Skeletal muscle cell (primary cell): Measurements from ENCODE around the gene ACOT6.
"Not testable (repeated sequence)": the region's sequence is repeated elsewhere in the genome, so short reads cannot be mapped to it uniquely, and the experiment has no call there.

ENCODE experiments used
- DNase-seq: peaks from one replicate; pipeline ENCODE4 v3.0.0-alpha.2; 2010; ENCODE audit warnings: low read depth
- H3K4me3 ChIP-seq: 2 replicates; pipeline ENCODE4 v1.5.1; 2011; ENCODE audit warnings: low read depth, mild to moderate bottlenecking, control low read depth, low read length, moderate library complexity

Gene ACOT6

DNA sequence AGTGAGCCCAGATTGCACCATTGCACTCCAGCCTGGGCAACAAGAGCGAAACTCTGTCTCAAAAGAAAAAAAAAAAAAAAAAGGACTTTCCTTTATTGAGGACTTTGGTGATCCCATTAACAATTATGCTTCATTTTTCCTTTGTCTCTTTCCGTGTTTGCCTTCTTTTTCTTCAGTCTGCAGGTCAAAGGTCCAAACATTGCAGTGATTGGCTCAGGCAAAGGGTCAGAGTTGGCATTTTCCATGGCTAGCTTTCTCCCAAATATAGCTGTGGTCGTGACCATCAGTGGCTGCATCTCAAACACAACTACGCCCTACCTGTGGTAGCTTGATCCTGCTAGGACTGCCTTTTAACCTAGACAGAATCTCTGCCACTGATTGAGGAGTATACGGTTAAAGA lies 25.5 kb downstream of the ACOT6 start:
- no peak for DNase-seq

DNA sequence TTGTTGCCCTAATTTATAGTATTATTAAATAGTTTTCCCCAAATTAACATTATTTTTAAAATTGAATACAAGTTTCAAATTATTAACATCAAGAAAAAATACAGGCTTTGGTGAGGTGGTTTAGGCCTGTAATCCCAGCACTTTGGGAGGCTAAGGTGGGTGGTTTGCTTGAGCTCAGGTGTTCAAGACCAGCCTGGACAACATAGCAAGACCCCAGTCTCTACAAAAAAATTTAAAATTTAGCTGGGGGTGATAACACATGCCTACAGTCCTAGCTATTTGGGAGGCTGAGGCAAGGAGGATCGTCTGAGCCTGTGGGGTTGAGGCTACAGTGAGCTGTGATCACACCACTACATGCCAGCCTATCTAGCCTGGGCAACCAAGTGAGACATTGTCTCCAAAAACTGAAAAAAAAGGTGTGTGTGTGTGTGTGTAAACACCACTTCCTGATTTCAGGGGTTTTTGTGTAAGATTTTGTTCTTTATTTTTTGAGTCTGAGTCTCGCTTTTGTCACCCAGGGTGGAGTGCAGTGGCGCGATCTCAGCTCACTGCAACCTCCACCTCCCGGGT lies 28.6 kb downstream of the ACOT6 start:
- no peak for DNase-seq
- H3K4me3 ChIP-seq: no peak overlapping the region

More for the DNA sequence above, 25.5 kb downstream of the ACOT6 start:
- no peak overlapping the region for H3K4me3 ChIP-seq

DNA sequence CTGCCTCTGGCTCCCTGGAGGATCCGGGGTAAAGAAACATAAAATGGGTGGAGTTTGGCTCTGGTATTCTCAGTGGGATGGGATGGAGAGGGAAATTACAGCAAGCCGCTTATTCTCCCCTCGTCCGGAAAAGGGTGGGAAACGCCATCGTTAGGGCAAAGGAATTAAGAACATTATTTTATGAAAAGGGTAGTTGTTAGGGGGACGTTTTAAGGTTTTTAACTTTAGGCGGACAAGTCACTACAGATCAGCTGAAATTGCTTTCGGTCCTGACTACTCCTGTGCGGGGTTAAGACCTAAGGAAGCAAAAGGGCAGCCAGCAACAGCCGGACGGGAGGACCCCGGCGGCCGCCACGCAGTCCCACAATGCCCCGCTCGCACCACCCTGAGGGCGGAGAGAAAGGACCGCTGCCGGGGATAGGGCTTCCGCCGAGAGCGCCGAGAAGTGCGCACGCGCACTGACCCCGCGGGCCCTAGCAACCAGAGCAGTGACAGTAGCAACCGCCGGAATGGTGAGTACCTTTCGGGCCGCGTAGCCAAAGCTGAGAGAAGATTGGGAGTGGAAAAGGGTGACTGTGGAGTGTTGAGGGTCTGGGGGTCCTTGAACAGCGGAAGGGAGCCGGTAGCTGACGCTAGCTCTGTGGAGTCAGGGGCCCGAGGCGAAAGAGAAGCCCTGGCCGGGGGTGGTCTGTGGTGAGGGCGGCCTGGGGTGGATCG lies 32.4 kb downstream of the ACOT6 start, which contains the start of gene DNAL1:
Gene DNAL1, plus strand, starts transcription at position 456 of the 717 bp plus-strand sequence. Its CDS starts 54 bp downstream, at position 510.
- DNase-seq: peak; percentile 64
- H3K4me3 ChIP-seq: peak within 1 kb of the TSS; percentile 96

DNA sequence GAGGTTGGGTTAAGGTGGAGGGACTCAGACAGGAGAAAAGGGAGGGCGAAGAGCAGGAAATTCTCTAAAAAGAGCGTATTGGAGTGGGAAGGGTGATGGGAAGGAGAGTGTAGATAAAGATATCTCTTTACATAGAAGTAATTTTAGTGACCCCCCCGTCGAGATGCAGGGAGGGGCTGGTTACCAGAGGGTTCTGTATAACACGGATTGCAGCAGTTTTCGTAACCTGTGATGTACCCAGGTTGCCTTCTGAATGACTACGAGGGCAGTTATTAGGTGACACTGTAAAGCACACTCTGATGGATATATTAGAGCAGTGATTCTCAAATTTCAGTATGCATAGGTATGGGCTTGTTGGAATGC lies 32.9 kb downstream of the ACOT6 start:
- H3K4me3 ChIP-seq: peak overlapping the region; percentile 96
- DNase-seq: no peak

DNA sequence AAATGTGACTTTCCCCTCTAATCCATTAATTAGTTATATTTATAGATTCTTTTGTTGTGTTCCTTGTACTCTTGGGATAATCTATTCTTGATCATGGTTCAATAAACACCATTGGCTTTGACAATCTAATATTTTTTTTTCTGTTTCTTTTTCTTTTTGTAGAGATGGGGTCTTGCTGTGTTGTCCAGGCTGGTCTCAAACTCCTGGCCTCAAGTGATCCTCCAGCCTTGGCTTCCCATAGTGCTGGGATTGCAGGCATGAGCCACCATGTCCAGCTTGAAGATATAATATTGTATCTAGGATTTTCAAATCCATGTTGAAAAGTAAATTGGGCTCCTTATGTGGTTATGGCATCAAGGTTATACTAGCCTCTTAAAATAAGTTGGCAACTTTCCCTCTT lies 38.7 kb downstream of the ACOT6 start:
- DNase-seq: no peak
- no peak overlapping the region for H3K4me3 ChIP-seq

DNA sequence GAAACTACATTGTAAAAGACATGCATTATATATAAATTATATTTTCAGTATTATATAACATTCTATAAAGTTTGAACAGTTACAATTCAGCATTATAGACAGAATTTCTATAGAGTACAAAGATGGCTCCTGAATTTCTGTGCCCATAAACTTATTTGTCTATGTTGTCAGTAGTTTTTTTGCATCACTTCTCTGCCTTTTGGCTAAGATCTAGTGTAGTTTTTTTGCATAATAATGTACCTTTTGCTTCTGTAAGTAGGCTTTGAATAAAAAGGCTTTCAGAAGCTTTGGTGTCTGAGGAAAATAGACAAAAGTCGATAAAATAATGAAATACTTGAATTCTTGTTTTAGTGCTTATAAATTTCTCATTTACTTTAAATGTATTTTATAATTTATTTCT lies 43.5 kb downstream of the ACOT6 start:
- no peak for DNase-seq
- no peak overlapping the region for H3K4me3 ChIP-seq

DNA sequence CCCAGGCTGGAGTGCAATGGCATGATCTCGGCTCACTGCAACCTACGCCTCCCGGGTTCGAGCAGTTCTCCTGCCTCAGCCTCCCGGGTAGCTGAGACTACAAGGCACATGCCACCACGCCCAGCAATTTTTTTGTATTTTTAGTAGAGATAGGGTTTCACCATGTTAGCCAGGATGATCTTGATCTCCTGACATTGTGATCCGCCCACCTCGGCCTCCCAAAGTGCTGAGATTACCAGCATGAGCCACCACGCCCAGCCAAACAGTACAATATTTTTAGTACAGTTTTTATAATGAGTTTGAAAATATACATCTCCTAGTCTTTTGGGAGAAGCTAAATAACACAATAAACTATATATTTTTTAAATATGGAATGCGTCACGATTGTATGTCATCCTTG lies 46.9 kb downstream of the ACOT6 start:
- not testable (repeated sequence) for DNase-seq, H3K4me3 ChIP-seq

DNA sequence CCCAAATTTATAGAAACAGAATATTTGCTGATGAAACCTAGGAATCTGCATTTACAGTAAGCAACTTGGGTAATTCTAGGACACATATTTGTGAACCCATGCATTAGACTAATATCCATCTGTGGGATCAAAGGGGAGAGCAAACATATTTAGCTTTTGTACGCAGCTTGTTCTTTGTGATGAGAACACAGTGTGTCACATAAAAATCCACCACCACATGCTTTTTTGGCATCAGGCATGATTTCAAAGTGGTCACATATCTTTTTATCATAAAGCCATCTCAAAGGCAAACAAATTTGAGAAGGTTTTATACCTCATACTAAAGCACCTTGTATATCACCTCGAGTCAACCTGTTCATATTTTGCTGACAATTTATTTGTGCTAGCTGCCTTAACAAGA lies 48.2 kb downstream of the ACOT6 start:
- no peak overlapping the region for H3K4me3 ChIP-seq
- DNase-seq: no peak

DNA sequence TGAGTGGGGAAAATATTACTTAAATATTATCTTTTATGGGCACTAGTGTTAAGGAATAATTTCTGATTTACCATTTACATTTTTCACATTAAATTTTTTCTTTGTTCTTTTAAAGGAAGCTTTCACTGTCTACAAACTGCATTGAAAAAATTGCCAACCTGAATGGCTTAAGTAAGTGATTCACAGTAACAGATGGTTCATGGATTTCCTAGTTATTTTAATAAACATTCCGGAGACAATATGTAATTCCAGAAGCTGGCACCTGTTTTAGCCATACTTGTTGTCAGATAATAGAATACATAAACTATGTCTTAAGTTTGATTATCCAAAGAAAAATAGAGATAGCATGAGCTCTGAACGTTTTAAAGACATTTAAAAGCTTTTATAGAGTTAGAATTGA lies 49.6 kb downstream of the ACOT6 start:
- no peak overlapping the region for H3K4me3 ChIP-seq
- no peak for DNase-seq

DNA sequence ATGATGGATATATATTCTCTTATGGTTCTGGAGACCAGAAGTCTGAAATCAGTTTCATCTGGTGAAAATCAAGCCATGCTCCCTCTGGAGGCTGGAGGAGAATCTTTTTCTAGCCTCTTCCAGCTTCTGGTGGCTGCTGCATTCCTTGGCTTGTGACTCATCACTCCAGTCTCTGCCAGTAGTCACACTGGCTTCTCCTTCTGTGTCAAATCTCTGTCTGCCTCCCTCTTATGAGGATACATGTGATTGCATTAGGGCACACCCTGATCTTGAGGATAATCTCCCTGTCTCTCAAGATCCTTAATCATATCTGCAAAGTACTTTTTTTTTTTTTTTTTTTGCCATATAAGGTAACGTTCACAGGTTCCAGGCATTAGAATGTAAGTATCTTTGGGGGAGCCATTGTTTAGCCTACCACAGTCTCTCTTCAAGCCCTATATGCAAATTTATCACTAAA lies 50.2 kb downstream of the ACOT6 start:
- H3K4me3 ChIP-seq: no peak overlapping the region
- peak; percentile 56 for DNase-seq

DNA sequence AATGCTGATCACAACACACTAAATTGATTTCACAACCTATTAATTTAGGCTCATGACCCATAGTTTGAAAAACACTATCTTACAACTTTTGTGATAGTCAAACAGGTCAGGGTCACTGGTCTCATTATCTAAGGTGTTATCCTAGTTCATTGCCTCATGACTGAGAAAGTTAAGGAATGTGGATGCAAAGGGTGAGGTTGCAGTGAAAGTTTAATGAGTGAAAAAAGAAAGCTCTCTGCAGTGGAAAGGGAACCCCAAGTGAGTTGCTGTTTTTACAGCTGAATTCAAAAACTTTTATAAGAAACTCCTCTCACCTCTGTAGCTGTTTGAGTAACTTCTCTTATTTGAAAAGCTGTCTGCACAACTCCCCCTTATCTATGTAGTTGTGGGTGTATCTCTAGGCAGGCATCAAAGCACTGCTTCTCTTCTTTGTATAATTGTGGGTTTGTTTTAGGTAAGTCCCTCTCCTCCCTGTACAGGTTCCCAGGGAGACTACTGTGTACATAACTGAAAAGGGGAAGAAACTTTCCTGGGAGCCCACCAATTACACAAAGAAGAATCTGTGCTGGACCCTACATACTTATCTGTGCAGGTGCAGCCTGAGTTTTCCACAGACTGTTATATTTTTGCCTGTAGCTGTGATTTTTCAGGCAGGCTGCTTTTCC lies 51.4 kb downstream of the ACOT6 start:
- no peak overlapping the region for H3K4me3 ChIP-seq
- no peak for DNase-seq

DNA sequence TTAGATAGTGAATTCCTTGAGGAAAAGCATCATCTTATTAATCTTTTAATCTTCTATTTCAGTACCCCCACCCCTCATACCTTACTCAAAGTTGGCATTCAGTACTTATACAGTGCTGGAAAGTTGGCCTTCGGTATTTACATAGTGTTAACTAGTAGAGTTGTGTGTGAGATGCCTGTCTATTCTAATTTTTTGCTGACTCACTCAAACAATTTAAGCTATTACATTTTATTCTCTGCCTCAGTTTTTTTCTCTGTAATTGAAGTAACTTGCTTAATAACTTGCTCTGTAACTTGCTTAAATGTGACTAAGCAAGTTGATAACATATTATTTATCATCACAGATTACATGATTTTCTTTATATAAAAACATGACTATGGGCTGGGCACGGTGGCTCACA lies 52.8 kb downstream of the ACOT6 start:
- no peak for DNase-seq
- no peak overlapping the region for H3K4me3 ChIP-seq

DNA sequence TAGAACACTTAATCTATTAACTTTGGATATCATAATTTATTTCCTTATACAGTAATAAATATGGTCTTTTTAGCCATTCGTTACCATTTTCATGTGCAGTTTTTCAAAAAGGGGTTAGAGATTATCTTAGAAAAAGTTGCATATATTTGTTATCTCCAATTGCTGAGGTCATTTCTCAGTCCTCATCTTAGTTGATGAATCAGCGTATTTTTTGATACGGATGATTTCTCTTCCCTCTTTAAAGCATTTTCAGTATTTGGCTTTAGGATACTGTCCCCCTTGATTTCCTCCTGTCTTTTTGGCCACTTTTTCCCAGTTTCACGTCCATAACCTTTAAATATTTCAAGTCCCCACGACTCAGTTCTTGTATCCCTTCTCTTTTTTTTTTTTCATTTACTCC lies 54.3 kb downstream of the ACOT6 start:
- H3K4me3 ChIP-seq: no peak overlapping the region
- DNase-seq: no peak

DNA sequence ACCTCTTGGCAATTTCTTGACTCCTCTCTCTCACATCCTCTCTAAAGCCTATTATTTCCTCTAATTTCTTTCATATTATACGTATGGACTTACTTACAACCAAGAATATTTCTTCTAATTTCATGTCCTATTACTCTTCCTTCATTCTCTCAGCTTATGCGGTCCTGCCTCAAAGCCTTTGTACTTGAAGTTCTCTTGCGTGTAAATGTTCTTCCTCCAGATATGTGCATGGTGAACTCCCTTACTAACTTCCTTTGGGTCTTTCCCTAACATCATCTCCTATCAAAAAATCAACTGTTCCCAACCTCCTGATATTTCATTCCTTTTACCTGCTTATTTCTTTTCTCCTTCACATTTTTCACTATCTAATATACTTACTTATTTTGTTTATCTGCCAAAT lies 55.5 kb downstream of the ACOT6 start:
- H3K4me3 ChIP-seq: no peak overlapping the region
- DNase-seq: no peak
